ENCODE data around the gene RNASE13.

The RNASE13 gene

DNA sequence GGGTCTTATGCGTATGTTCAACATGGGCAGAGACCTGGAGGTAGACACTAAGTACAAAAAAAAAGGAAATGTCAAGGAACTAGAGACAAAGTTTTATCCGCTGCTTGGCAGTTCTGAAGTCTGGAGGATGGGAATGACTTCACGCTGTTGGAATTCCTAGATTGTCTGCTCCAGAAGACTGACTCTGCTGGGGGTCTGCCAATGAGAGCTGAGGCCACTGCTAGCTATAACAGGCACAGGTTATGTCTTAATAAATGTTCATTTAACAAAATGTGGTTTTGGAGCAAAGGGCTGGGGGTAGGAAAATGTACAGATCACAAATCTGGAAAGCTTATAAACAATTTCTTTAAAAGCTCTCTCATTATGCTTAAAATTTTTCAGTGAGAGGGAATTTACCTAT lies 28.9 kb upstream of the RNASE13 start:
- no peak for DNase-seq (ENCODE audit: low read depth)

- no peak for DNase-seq (ENCODE audit: low read depth)
These were observed 26.7 kb upstream of the RNASE13 start for GRCh38 chr14:21061347-21061668.

GRCh38 chr14:21060614-21061346 lies 26.2 kb upstream of the RNASE13 start:
- DNase-seq (ENCODE audit: low read depth) = no peak

DNA sequence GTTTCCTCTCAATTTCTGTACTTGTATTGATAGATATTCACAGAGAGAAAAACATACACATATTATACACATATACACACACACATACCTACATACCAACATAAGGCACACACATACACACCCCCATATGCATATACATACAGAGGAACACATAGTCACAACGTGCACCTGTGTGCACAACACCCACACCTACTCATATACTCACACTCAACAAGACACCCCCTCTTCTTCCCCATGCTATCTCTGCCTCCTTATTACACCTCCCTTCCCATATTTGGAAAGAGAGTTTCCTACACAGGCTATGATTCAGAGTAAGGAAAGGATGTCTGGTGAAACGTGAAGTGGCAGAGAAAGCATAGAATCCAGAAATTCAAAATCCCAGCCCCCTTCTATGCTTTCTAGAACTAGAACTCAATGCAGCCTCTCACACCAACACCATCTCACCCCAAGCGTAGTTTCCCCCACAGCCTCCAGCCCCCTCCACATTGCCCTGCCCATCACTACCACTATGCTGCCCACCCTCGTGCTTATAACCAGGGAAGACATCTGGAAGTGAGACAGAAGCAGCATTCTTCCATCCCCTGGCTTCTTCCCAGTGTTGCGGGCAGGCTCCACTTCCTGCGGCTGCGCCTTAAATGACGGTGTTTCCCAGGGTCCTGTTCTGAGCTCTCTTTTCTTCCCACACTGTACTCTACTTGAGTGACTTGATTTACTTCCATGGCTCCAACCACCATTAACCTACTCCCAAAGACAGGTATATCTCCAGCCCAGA lies 25.4 kb upstream of the RNASE13 start:
- DNase-seq (ENCODE audit: low read depth) = no peak

GRCh38 chr14:21058903-21059302 lies 24.3 kb upstream of the RNASE13 start:
- no peak for DNase-seq (ENCODE audit: low read depth)

GRCh38 chr14:21057803-21058675 lies 23.4 kb upstream of the RNASE13 start, which contains the start of gene RNASE8:
RNASE8 (plus strand) TSS chr14:21057822; CDS start chr14:21057893, 71 bp downstream.
- DNase-seq (ENCODE audit: low read depth) = no peak

GRCh38 chr14:21056520-21057163 lies 22.0 kb upstream of the RNASE13 start:
- DNase-seq (ENCODE audit: low read depth) = no peak

DNA sequence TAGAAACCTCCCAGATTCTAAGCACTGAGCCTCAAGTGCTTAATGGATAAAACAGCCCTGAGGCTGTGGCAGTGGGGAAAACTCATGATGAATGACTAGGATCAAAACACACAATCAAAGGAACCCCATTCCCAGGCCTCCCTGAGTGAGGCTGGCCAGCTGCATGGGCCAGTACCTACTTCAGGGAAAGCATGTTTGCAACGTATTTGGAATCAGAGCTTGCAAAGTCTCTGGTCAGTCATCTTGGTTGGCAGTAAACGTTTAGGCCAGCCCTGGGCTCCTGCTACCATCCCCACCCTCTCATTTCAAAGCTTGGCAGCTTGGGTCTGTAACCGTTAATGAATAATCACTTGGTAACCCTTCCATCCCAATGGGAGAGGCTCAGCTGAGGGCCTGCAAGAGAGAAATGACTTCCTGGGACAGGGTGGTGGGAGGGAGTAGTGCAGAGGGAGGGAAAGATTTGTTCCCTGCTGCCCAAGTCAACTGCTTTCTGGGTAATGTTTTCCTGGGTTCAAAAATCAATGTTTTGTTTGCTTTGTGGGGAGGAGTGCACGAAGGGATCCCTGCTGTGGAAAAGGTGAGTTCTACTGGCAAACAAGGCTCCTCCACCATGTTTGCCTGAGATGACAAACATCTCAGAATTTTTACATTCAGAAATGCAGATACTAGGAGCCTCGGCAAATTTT lies 21.0 kb upstream of the RNASE13 start:
- no peak for DNase-seq (ENCODE audit: low read depth)

- DNase-seq (ENCODE audit: low read depth) = no peak
These were observed 20.1 kb upstream of the RNASE13 start for GRCh38 chr14:21054768-21055145.

DNA sequence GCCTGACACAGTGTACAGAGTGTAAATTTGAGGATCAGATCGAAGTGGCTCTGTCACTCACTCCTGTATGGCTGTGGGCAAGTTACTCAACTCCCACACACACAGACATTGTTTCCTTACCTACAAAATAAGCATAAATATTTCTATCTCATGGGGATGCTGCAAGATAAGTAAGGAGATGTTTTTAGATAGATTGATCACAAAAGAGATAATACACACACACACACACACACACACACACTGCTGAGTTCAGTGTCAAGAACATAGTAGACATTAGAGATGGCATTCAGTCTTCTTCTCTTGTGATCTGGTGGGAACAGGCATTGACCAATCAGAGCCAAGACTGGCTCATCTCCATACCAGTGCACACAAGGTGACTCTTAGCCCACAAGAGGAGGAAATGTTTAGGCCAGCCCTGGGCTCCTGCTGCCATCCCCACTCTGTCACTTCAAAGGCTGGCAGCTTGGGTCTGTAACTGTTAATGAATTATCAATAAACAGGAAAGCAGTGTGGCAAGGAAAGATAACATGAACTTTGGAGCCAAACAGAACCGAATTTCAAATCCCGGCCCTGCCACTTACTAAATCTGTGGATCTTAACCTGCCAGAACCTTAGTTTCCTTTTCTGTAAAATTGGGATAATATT lies 19.6 kb upstream of the RNASE13 start:
- DNase-seq (ENCODE audit: low read depth) = no peak

- DNase-seq (ENCODE audit: low read depth) = no peak
These were observed 18.8 kb upstream of the RNASE13 start for GRCh38 chr14:21053184-21054122.

GRCh38 chr14:21050597-21050996 lies 16.0 kb upstream of the RNASE13 start:
- DNase-seq (ENCODE audit: low read depth) = no peak

DNA sequence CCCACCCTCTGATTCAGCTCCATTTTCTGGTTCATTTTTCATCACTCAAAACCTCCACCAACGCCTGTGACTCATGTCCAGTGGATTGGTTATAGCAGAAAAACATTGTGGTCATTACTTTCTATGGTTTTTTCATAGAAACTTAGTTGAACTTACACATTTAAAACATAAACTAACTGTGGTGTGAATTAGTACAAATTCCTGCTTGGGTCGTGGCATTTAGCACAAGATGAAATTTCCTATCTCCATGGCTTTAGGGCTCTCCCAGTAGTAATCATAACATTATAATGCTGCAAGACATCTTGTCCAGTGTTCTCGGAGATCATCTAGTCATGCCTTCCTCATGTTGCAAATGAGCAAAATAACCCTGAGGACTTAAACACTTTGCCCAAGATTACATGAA lies 14.7 kb upstream of the RNASE13 start:
- no peak for DNase-seq (ENCODE audit: low read depth)

DNA sequence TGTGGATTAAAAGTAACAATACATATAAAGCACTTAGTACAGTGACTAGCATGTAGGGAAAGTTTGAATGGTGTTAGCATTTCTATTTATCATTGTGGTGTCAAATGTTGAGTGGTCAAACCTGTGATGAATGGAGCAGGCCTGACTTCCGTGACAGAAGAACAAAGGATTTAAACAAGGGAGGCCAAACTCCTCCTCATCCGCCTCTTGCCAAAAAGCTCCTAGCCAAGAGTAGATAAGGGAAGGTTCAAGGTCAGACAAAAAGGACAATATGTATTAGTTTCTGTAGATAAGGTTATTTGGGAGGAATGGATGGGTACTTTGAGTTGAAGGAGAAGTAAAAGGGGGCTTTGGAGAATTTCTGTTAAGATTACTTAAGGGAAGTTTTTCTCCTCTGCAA lies 14.0 kb upstream of the RNASE13 start:
- no peak for DNase-seq (ENCODE audit: low read depth)

- DNase-seq (ENCODE audit: low read depth) = no peak
These were observed 12.8 kb upstream of the RNASE13 start for GRCh38 chr14:21047378-21047781.

- no peak for DNase-seq (ENCODE audit: low read depth)
These were observed 9.5 kb upstream of the RNASE13 start for GRCh38 chr14:21043974-21044618.

DNA sequence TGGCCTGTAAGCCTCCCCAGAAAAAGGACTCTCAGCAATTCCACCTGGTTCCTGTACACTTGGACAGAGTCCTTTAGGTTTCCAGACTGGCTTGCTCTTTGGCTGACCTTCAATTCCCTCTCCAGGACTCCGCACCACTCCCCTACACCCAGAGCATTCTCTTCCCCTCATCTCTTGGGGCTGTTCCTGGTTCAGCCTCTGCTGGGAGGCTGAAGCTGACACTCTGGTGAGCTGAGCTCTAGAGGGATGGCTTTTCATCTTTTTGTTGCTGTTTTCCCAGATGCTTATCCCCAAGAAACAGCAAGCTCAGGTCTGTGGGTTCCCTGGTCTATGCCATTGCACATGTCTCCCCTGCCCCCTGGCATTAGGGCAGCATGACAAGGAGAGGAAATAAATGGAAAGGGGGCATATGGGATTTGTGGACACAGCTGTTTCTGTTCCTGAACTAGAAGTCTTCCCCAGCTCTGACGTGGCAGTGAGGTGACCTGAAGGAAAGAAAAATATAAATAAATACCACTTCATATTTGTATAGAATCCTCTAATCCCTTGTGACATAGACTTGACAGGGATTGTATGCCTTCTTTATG lies 8.9 kb upstream of the RNASE13 start:
- DNase-seq (ENCODE audit: low read depth) = no peak

- DNase-seq (ENCODE audit: low read depth) = no peak
These were observed 8.3 kb upstream of the RNASE13 start for GRCh38 chr14:21042918-21043317.
